Osteocyte (in vitro differentiated cells): ENCODE measurements around the gene MYBPHL. TPM values are rescaled to one million over a fixed set of nuclear protein-coding genes. Genes with fewer than 3 reads are reported as not detected.

Source experiments
- DNase-seq: peaks from one replicate; pipeline ENCODE4 v3.0.0; 2021; ENCODE audit warnings: mixed read lengths; ENCODE audit not compliant: unreplicated experiment; ENCODE audit errors: extremely low spot score
- H3K27ac Mint-ChIP-seq: one replicate; pipeline ENCODE4 v1.8.0; 2021; ENCODE audit warnings: mild to moderate bottlenecking, mixed read lengths; ENCODE audit not compliant: unreplicated experiment
- H3K27me3 Mint-ChIP-seq: one replicate; pipeline ENCODE4 v1.8.0; 2021; ENCODE audit warnings: mixed read lengths; ENCODE audit not compliant: unreplicated experiment
- H3K36me3 Mint-ChIP-seq: one replicate; pipeline ENCODE4 v1.8.0; 2021; ENCODE audit warnings: mixed read lengths; ENCODE audit not compliant: unreplicated experiment
- H3K4me1 Mint-ChIP-seq: one replicate; pipeline ENCODE4 v1.8.0; 2021; ENCODE audit warnings: mixed read lengths; ENCODE audit not compliant: unreplicated experiment
- H3K4me3 Mint-ChIP-seq: one replicate; pipeline ENCODE4 v1.8.0; 2021; ENCODE audit warnings: mild to moderate bottlenecking, moderate library complexity, mixed read lengths; ENCODE audit not compliant: unreplicated experiment
- H3K9me3 Mint-ChIP-seq: one replicate; pipeline ENCODE4 v1.8.0; 2021; ENCODE audit warnings: mixed read lengths; ENCODE audit not compliant: unreplicated experiment
- CTCF ChIP-seq: fragments of 200-600 bp; sonication (generic); IDR thresholded peaks from 2 replicates; pipeline ENCODE4 v1.5.0; 2021; ENCODE audit warnings: antibody characterized with exemption, mild to moderate bottlenecking, moderate library complexity
- total RNA-seq: library from RNA; stranded (reverse); gene quantifications from 2 replicates; pipeline ENCODE4 v1.2.1, GENCODE V29; 2021

MYBPHL gene
- total RNA-seq, 1 donor from 2014 or later, result not detected

GRCh38 chr1:109252893-109253802 is 53.7 kb downstream of the MYBPHL start:
- Mint-ChIP-seq H3K27me3 (no peaks in the 10 kb centered on the region), H3K4me3 (peak overlapping the region; percentile 6), H3K9me3 (no peaks in the 10 kb centered on the region), H3K4me1 (peaks cover 35% of the 10 kb centered on the region), H3K27ac (peak overlapping the region; percentile 79), H3K36me3 (no peaks in the 10 kb centered on the region)
- no peak for TF ChIP-seq CTCF
- DNase-seq, result no peak

GRCh38 chr1:109252167-109252892 is 54.5 kb downstream of the MYBPHL start:
- no peak overlapping the region for H3K27ac Mint-ChIP-seq
- H3K9me3 Mint-ChIP-seq, result no peaks in the 10 kb centered on the region
- H3K4me3 Mint-ChIP-seq, result no peak overlapping the region
- H3K36me3 Mint-ChIP-seq, result no peaks in the 10 kb centered on the region
- no peak for DNase-seq
- peaks cover 34% of the 10 kb centered on the region for H3K4me1 Mint-ChIP-seq
- TF ChIP-seq CTCF, result no peak
- no peaks in the 10 kb centered on the region for H3K27me3 Mint-ChIP-seq

- no peaks in the 10 kb centered on the region for H3K27me3 Mint-ChIP-seq
- H3K27ac Mint-ChIP-seq, result no peak overlapping the region
- H3K4me1 Mint-ChIP-seq, result peaks cover 32% of the 10 kb centered on the region
- no peaks in the 10 kb centered on the region for H3K9me3 Mint-ChIP-seq
- no peak for TF ChIP-seq CTCF
- no peak overlapping the region for H3K4me3 Mint-ChIP-seq
- H3K36me3 Mint-ChIP-seq, result no peaks in the 10 kb centered on the region
- no peak for DNase-seq
These were observed 55.3 kb downstream of the MYBPHL start for GRCh38 chr1:109251277-109252166.

GRCh38 chr1:109250454-109251276 is 56.1 kb downstream of the MYBPHL start:
- no peaks in the 10 kb centered on the region for H3K9me3 Mint-ChIP-seq
- H3K27me3 Mint-ChIP-seq, result no peaks in the 10 kb centered on the region
- DNase-seq, result no peak
- no peak for TF ChIP-seq CTCF
- peaks cover 32% of the 10 kb centered on the region for H3K4me1 Mint-ChIP-seq
- no peak overlapping the region for H3K27ac Mint-ChIP-seq
- H3K4me3 Mint-ChIP-seq, result peak overlapping the region; percentile 65
- no peaks in the 10 kb centered on the region for H3K36me3 Mint-ChIP-seq
